Glutamatergic neuron (in vitro differentiated cells): ENCODE data around the gene FOXD2. TPM values are rescaled to one million over a fixed set of nuclear protein-coding genes. Genes with fewer than 3 reads are reported as not detected.

Source experiments
- DNase-seq: peaks from one replicate; pipeline ENCODE4 v3.0.0; 2022
- H3K27ac Mint-ChIP-seq: one replicate; pipeline ENCODE4 v1.8.0; 2020; ENCODE audit warnings: mild to moderate bottlenecking, mixed read lengths, inconsistent platforms; ENCODE audit not compliant: unreplicated experiment
- H3K27me3 Mint-ChIP-seq: one replicate; pipeline ENCODE4 v1.8.0; 2020; ENCODE audit warnings: mild to moderate bottlenecking, moderate library complexity, mixed read lengths, inconsistent platforms; ENCODE audit not compliant: unreplicated experiment
- H3K36me3 Mint-ChIP-seq: one replicate; pipeline ENCODE4 v1.8.0; 2020; ENCODE audit warnings: mild to moderate bottlenecking, mixed read lengths, inconsistent platforms; ENCODE audit not compliant: unreplicated experiment
- H3K4me1 Mint-ChIP-seq: one replicate; pipeline ENCODE4 v1.8.0; 2020; ENCODE audit warnings: mild to moderate bottlenecking, low read depth, mixed read lengths, inconsistent platforms; ENCODE audit not compliant: unreplicated experiment
- H3K4me3 Mint-ChIP-seq: one replicate; pipeline ENCODE4 v1.8.0; 2020; ENCODE audit warnings: mild to moderate bottlenecking, mixed read lengths, inconsistent platforms; ENCODE audit not compliant: unreplicated experiment
- H3K9me3 Mint-ChIP-seq: one replicate; pipeline ENCODE4 v1.8.0; 2020; ENCODE audit warnings: mild to moderate bottlenecking, moderate library complexity, mixed read lengths, inconsistent platforms; ENCODE audit not compliant: unreplicated experiment
- total RNA-seq: library from RNA; stranded (reverse); fragmentation: NEBNext Ultra II Directional; extraction: Animal tissue kit (Norgen Biotek cat#: 25700); gene quantifications from one replicate; pipeline ENCODE4 v1.2.1, GENCODE V29; 2021; ENCODE audit not compliant: unreplicated experiment
- TF ChIP-seq, protein P1 (sequence below): fragments of 200-600 bp; sonication (generic); IDR thresholded peaks from one replicate; pipeline ENCODE4 v1.5.0; 2021; ENCODE audit not compliant: partially characterized antibody, unreplicated experiment

The FOXD2 gene
- total RNA-seq, 1 donor from 2014 or later, result not detected

DNA sequence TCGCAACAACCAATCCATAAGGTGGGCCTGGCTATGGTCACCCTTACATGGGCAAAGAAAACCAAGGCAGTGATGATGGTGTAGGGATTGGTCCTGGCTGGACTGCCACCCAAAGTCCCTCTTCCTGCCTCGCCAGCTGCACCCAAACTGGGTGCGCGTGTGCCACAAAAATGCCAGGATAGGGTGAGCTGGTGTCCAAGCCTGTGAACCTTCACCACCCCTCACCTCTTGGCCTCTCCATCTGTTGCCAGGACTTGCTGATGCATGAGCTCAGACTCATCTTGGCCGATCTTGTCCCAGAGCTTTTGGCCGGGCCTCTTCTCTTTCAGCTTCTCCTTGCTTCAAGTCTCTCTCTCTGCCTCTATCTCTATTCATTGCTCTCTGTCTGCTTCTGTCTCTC is 41.8 kb downstream of the FOXD2 start:
- TF ChIP-seq, protein P1, sequence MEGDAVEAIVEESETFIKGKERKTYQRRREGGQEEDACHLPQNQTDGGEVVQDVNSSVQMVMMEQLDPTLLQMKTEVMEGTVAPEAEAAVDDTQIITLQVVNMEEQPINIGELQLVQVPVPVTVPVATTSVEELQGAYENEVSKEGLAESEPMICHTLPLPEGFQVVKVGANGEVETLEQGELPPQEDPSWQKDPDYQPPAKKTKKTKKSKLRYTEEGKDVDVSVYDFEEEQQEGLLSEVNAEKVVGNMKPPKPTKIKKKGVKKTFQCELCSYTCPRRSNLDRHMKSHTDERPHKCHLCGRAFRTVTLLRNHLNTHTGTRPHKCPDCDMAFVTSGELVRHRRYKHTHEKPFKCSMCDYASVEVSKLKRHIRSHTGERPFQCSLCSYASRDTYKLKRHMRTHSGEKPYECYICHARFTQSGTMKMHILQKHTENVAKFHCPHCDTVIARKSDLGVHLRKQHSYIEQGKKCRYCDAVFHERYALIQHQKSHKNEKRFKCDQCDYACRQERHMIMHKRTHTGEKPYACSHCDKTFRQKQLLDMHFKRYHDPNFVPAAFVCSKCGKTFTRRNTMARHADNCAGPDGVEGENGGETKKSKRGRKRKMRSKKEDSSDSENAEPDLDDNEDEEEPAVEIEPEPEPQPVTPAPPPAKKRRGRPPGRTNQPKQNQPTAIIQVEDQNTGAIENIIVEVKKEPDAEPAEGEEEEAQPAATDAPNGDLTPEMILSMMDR, result no peak
- H3K9me3 Mint-ChIP-seq, result peaks cover 6% of the 10 kb centered on the region
- H3K36me3 Mint-ChIP-seq, result no peaks in the 10 kb centered on the region
- H3K4me3 Mint-ChIP-seq, result no peak overlapping the region
- DNase-seq, result no peak
- no peak overlapping the region for H3K27ac Mint-ChIP-seq
- peaks cover 5% of the 10 kb centered on the region for H3K27me3 Mint-ChIP-seq
- no peaks in the 10 kb centered on the region for H3K4me1 Mint-ChIP-seq

DNA sequence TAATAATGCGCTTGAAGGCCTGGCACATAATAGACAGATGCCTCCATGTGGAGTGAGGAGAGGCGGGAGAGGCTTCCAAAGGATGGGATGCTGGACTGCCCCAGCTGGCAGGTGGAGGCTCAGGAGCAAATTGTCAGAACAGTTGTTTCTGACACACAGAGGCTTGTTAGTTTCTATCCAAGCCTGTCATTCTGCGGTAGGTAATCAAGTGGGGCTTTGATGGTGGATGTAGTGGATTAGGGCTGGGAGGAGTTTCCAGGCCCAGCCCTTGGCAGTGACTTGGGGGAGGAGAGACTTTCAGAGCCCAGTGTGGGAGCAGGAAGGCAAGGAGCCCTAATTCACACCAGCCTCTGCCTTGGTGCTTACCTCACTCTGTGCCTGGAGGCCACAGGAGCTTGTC is 44.1 kb downstream of the FOXD2 start:
- H3K9me3 Mint-ChIP-seq, result peaks cover 6% of the 10 kb centered on the region
- H3K36me3 Mint-ChIP-seq, result no peaks in the 10 kb centered on the region
- H3K27ac Mint-ChIP-seq, result no peak overlapping the region
- no peaks in the 10 kb centered on the region for H3K4me1 Mint-ChIP-seq
- H3K27me3 Mint-ChIP-seq, result peaks cover 5% of the 10 kb centered on the region
- TF ChIP-seq, protein P1, result no peak
- DNase-seq, result no peak
- H3K4me3 Mint-ChIP-seq, result no peak overlapping the region

DNA sequence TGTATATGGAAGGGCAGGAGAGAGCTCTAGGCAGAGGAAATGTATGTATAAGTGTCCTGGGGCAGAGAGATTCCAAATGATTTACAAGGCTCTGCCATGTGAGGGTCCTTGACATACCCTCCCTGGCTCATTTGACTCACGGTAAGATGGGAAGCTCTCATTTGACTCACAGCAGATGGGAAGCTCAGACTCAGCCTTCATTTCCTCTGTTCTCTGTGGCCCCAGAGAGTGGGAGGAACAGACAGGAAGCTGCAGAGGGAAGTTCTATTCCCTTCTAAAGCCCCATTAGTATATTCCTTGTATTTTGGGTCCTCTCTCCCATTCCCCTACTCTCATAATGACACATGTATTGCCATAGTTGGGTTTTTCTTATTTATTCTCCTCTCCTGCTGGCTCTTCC is 44.9 kb downstream of the FOXD2 start:
- Mint-ChIP-seq H3K36me3 (no peaks in the 10 kb centered on the region), H3K27ac (no peak overlapping the region), H3K4me1 (no peaks in the 10 kb centered on the region), H3K9me3 (peaks cover 6% of the 10 kb centered on the region), H3K4me3 (no peak overlapping the region), H3K27me3 (peaks cover 5% of the 10 kb centered on the region)
- DNase-seq, result no peak
- TF ChIP-seq, protein P1, result no peak

DNA sequence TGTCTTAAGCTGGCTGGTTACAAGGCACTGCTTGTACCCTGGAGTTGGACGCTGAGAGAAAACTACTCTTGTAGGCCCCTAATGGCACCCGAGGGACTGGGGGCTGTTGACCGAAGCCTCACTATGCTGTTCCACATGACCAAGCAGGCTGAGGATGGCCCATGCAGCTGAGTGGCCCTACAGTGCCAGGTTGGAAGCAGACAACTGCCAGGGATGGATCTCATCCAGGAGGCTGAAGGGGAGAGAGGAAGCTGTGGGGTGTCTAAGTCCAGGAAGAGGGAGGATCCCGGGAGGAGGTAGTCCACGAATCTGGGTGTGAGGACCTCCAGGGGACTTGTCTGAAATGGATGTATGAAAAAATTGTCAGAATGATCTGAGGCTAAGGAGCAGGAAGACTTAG is 45.8 kb downstream of the FOXD2 start:
- TF ChIP-seq, protein P1, result no peak
- Mint-ChIP-seq H3K27ac (no peak overlapping the region), H3K27me3 (peaks cover 5% of the 10 kb centered on the region), H3K9me3 (peaks cover 6% of the 10 kb centered on the region), H3K4me1 (no peaks in the 10 kb centered on the region), H3K4me3 (no peak overlapping the region), H3K36me3 (no peaks in the 10 kb centered on the region)
- DNase-seq, result no peak

DNA sequence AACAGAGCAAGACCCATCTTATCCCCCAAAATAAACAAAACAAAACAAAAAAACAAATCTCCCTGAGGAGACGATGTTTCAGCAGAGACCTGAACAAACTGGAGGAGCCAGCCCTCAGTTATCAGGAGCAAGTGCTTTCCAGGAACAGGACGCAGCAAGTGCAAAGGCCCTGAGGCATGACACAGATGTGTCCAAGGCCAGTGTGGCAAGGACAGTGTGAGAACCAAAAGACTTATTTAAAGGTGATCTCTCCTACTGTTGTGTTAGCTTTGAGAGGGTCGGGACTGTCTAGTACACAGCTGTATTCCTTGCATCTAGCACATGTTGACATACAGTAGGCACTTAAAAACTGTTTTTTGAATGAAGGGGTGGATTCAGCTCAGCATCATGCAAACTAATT is 48.0 kb downstream of the FOXD2 start:
- Mint-ChIP-seq H3K9me3 (peaks cover 3% of the 10 kb centered on the region), H3K4me1 (no peaks in the 10 kb centered on the region), H3K36me3 (no peaks in the 10 kb centered on the region), H3K27me3 (no peaks in the 10 kb centered on the region), H3K4me3 (no peak overlapping the region), H3K27ac (no peak overlapping the region)
- TF ChIP-seq, protein P1, result no peak
- no peak for DNase-seq
